Spleen (tissue), 7 donors: ENCODE data around the gene MYO10.

Experiments used
- POLR2A ChIP-seq, 3 donors: fragments of 450-650 bp; IDR thresholded peaks; one replicate each; pipeline ENCODE4 v1.5.1; 2017; ENCODE audit warnings: antibody characterized with exemption in 3 of 3, mild to moderate bottlenecking in 1 of 3
- POLR2AphosphoS5 ChIP-seq, 3 donors: sonication (generic); formaldehyde crosslinking; IDR thresholded peaks; one replicate each; pipeline ENCODE4 v1.5.1; 2017; ENCODE audit warnings: antibody characterized with exemption in 3 of 3
- TF ChIP-seq, protein P1 (sequence below), 11 experiments: fragments of 200-600 bp in 7 of 11; fragments of 450-650 bp in 4 of 11; sonication (generic) in 4 of 11; IDR thresholded peaks in 8 of 11; conservative IDR thresholded peaks in 3 of 11; 1 replicate in 7 of 11; 2 replicates in 4 of 11; pipeline versions ENCODE4 v1.4.0 to v1.8.0; 2016 to 2021; ENCODE audit warnings: antibody characterized with exemption in 11 of 11, inconsistent platforms in 4 of 11, mild to moderate bottlenecking in 1 of 11
- donor health status: DM: no; HTN: no; CAD: no; lungs with moderate emphysema.
- donor health status: DM: no; HTN: no; CAD: no.
- donor health status: DM: no; HTN: no; CAD: no.

DNA sequence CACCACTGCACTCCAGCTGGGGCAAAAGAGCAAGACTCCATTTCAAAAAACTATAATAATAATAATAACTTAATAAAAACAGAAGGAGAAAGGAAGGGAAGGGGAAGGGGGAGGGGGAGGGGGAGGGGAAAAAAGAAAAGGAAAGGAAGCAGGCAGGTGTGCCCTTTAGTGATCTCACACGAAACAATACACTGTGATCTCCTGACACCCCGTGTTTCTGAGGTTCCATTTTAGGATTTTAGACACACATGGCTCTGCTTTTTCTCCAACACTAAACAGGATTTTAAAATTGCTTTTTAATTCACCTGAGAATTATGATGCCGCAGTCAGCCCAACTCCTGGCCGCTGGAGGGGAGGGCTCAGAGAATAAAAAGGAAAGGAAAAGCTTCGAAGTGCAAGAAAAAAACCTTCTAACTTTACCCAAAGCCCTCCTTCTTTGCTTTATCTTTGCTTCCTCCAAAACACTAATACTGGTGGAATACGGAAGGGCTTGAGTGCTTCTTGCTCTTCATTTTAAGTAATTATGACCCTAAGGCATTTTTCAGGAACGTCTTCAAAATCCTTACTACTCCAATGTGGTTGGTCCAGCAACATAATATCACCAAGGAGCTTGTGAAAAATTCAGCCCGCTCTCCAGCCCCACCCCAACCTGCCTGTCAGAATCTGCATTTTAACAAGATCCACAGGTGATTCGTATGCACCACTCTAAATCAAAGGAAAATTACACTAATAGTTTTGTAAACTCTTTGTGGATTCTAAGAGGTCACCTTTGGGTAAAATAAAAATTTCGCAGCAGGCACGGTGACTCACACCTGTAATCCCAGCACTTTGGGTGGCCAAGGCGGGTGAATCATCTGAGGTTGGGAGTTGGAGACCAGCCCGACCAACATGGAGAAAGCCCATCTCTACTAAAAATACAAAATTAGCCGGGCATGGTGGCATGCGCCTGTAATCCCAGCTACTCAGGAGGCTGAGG lies 66.0 kb downstream of the MYO10 start:
- TF ChIP-seq, protein P1, sequence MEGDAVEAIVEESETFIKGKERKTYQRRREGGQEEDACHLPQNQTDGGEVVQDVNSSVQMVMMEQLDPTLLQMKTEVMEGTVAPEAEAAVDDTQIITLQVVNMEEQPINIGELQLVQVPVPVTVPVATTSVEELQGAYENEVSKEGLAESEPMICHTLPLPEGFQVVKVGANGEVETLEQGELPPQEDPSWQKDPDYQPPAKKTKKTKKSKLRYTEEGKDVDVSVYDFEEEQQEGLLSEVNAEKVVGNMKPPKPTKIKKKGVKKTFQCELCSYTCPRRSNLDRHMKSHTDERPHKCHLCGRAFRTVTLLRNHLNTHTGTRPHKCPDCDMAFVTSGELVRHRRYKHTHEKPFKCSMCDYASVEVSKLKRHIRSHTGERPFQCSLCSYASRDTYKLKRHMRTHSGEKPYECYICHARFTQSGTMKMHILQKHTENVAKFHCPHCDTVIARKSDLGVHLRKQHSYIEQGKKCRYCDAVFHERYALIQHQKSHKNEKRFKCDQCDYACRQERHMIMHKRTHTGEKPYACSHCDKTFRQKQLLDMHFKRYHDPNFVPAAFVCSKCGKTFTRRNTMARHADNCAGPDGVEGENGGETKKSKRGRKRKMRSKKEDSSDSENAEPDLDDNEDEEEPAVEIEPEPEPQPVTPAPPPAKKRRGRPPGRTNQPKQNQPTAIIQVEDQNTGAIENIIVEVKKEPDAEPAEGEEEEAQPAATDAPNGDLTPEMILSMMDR (IDR thresholded peaks at IDR 0.05 in 8 of 11, conservative IDR thresholded peaks at IDR 0.05 in 3 of 11), result no peak
- TF ChIP-seq POLR2A (IDR thresholded peaks at IDR 0.05), result no peak
- no peak for TF ChIP-seq POLR2AphosphoS5 (IDR thresholded peaks at IDR 0.05)
